DMS79 treated with DMSO at 0.1 percent for 48 hours (cell line): ENCODE data around the gene HTR6.
"Not testable (repeated sequence)": the region's sequence is repeated elsewhere in the genome, so short reads cannot be mapped to it uniquely, and the experiment has no call there.

Experiments used
- DNase-seq: peaks from one replicate; lab custom pipeline; 2025; lab: John Stamatoyannopoulos, UW

Gene HTR6

GRCh38 chr1:19664453-19665185, at the start of gene HTR6:
TSS of gene HTR6 (plus strand) at chr1:19664875. CDS start at chr1:19665754, 879 bp downstream.
- DNase-seq, result no peak

GRCh38 chr1:19615438-19615837, 49.2 kb upstream of the HTR6 start:
- no peak for DNase-seq

- no peak for DNase-seq
These were observed 48.2 kb upstream of the HTR6 start for GRCh38 chr1:19616489-19616888.

GRCh38 chr1:19617376-19617775, 47.3 kb upstream of the HTR6 start:
- DNase-seq, result no peak

DNA sequence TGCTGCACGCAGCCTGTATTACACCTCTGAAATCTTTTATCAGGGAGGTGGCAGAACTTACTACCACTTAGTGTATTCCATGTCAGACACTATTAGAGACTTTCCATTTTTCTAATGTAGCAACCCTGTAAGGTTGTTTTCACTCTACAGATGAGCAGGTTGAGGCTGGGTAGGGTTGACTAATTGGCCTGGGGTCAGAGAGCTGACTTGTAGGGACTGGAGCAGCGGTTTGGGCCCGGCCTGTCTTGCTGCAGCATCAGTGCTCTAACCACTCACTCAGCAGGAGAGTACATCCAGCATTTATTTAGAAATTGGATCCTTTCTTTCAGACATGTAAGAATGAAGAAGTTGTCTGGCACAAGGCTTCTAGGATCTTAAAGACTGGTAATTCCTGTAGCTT, 46.2 kb upstream of the HTR6 start:
- no peak for DNase-seq

DNA sequence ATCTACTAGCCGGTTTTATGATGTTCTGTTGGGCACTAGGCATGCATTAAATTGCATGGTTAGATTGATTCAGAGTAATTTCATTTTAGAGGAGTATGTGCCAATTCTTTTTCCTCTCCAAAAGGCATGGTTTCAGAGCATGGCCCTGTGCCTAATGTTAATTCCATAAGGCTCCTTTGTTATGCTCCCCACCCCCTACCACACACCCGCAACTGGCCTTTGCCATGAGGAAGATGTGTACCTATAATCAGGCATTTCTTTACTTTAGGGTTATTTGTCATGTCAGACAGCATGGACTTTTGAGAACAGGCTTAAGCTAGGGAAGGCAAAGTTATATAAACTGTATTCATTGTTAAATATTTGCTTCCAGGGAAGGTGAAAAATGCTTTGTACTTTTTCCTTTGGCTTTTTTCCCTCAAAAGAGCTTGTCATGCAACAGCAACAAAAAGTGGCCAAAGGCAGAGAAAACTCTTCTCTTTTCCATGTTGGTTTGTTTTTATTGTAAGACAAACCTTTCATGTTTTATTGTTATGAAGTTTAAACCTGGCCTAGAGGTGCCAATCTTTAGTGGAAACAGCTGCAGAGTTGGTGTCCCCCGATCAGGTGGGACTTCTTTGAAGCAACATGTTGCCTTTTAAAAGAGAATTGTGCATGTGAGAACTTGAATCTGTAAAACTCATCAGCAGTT, 44.8 kb upstream of the HTR6 start:
- no peak for DNase-seq

- no peak for DNase-seq
These were observed 43.9 kb upstream of the HTR6 start for GRCh38 chr1:19620786-19621185.

DNA sequence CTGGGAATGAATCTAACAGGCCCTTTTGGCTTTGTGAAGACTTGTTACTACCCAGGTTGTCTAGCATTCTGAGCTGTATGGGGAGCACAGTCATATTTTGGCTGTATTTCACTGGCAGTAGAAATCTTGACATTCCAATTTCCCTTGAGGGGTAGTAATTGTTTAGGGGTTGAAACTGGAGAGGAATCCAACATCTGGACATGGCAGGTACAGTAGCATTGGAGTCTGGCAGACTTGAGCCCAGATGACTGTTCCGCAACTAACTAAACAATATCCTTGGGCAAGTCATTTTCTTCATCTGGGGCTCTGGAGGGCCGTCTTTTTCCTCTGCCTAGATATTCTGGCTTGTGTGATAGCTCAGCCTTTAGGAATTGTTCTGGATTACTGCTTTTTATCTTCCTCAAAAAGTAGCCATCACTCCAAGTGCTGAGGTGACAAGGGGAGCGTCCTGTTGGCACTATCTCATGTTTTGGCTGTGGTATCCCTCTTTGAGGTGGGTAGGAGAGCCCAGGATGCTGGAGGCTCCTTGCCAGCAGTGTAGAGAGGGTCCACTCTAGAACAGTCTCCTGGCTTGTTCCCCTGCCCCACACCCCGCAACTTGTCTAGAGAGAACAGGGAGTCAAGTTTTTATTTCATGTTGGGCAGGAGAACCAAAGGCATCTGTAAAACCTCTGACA, 43.3 kb upstream of the HTR6 start:
- no peak for DNase-seq

GRCh38 chr1:19622204-19622603, 42.5 kb upstream of the HTR6 start:
- DNase-seq, result no peak

DNA sequence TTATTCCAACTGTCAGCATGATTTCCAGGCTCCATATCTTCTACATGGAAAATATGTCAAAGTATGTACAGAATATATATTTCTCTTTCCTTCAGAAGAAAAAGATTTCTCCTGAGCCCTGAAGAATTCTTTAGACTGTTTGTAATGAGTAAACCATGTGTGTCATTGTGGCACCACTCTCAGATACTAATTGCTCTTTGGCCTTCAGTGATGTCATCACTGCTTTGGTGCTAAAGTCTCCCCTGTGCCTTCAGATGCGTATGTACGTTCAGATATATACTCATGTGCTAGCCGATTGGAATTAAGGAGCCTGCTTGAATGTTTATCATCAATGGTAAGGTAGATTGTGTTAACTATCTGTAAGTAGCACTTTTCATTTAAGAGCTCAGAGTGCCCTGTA, 41.2 kb upstream of the HTR6 start:
- no peak for DNase-seq

GRCh38 chr1:19625291-19625937, 39.3 kb upstream of the HTR6 start:
- no peak for DNase-seq

GRCh38 chr1:19628879-19629278, 35.8 kb upstream of the HTR6 start:
- no peak for DNase-seq

DNA sequence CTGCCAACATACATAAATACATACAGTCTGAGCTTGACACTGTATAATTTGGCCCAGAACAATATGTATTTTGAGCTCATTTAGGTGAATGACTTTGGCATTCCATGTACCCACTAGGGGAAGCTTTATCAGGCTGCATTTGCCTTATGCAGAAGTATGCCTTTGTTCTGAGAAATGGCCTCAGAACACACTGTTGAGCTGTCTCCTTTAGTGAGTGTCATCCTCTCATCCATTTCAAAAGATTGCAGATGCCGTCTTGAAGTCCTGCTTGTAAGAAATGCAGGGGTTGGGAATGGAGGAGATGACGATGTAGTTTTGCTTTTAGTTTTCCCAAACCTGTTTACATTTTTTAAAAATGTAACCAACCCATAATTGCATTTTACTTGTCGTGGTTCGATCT, 35.3 kb upstream of the HTR6 start:
- DNase-seq, result no peak

- DNase-seq, result not testable (repeated sequence)
These were observed 34.5 kb upstream of the HTR6 start for GRCh38 chr1:19630192-19630591.

DNA sequence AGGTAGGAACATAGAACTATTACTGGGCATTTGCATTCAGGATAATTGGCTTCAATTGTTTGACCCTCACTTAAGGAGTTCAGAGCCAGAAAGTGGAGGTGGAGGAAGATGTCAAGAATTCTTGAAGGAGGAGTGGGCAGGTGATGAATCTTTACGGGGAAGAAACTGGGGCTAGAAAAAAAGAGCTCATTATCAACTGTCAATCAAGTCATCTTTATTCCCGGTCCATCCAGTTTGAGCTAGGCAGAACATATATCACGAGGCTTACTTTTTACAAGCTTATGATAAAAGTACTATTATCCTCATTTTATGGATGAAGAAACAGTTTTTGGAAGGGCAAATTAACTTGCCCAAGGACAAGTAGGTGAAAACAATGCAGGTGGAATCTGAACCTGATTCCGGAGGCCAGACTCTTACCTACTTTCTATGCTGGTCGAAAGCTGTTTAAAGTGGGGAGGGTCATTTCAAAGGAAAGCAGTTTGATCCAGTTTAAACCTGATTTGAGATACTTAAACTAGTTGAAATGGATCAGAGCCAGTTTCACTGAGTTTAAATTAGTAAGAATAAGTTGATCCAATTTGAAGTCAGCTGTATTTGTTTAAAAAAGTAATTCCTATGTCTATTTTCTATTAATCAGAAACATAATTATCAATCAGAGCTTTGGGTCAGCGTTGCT, 33.8 kb upstream of the HTR6 start:
- no peak for DNase-seq

GRCh38 chr1:19632211-19632610, 32.5 kb upstream of the HTR6 start:
- no peak for DNase-seq

DNA sequence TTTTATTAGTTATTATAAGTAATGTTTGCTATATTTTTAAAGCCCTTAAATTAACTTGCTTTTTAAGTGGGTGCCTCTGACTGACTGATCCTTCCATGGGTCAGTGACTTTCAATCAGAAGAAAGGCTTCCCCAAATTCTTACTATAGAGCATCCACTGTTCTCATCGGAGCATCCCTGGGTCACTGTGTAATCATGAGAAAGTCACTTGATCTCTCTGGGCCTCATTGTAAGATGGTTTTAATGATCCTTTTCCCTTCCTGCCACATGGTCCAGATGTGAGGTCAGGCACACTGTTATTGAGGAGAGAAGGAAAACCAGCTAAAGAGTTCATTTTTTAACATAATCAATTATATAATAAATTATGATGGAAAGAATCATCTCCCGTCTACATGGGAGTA, 31.6 kb upstream of the HTR6 start:
- no peak for DNase-seq

- not testable (repeated sequence) for DNase-seq
These were observed 29.6 kb upstream of the HTR6 start for GRCh38 chr1:19635064-19635463.

- no peak for DNase-seq
These were observed 29.0 kb upstream of the HTR6 start for GRCh38 chr1:19635646-19636045.

DNA sequence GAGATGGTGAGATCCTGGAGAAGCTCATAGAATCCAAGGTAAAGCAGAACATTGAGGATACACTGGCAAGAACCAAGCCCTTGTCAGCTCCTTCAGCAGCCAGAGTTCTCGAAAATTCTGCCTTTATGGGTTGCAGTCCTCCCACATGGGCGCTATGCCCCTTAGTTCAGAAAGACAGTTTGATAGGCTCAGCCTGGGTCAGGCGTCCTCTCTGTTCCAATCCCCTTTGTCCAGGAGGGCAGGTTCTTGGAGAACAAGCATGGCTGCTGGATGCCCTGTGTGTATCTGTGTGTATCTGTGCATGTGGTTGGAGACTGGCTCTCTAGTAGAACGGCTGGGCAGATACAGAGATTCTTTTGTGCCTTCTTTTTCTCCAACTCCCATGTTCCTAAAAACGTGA, 28.6 kb upstream of the HTR6 start:
- no peak for DNase-seq

DNA sequence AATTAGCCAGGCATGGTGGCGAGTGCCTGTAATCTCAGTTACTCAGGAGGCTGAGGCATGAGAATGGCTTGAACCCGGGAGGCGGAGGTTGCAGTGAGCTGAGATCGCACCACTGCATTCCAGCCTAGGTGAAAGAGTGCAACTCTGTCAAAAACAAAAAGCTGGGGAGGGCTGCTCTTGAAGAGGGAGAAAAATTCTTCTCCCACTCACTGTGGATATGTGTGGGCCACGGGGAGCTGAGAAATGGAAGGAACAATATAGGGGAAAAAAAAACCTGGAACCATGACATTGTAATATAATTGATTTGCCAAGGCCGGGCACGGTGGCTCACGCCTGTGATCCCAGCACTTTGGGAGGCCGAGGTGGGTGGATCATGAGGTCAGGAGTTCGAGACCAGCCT, 27.9 kb upstream of the HTR6 start:
- not testable (repeated sequence) for DNase-seq

DNA sequence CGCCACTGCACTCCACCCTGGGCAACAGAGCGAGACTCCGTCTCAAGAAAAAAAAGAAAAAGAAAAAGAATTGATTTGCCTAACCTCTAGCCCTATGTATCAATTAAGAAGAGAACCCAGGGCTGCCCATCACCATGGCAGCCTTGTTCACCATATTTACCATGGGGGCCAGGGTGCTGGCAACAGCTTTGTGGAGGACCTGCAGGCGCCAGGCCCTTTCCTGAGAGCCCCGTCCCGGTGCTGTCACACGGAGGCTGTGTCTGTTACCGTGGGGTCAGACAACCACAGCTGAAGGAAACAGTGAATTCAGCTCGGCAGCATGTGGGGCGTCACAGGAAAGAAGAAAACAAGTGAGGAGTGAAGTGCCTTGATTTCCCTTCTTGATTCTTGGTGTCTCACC, 27.1 kb upstream of the HTR6 start:
- DNase-seq, result no peak
